ENCODE measurements around the gene TARS2. TPM values are rescaled to one million over a fixed set of nuclear protein-coding genes. Genes with fewer than 3 reads are reported as not detected.

Gene TARS2
- total RNA-seq, 1 experiment from 2014 or later = 42.9 TPM

DNA sequence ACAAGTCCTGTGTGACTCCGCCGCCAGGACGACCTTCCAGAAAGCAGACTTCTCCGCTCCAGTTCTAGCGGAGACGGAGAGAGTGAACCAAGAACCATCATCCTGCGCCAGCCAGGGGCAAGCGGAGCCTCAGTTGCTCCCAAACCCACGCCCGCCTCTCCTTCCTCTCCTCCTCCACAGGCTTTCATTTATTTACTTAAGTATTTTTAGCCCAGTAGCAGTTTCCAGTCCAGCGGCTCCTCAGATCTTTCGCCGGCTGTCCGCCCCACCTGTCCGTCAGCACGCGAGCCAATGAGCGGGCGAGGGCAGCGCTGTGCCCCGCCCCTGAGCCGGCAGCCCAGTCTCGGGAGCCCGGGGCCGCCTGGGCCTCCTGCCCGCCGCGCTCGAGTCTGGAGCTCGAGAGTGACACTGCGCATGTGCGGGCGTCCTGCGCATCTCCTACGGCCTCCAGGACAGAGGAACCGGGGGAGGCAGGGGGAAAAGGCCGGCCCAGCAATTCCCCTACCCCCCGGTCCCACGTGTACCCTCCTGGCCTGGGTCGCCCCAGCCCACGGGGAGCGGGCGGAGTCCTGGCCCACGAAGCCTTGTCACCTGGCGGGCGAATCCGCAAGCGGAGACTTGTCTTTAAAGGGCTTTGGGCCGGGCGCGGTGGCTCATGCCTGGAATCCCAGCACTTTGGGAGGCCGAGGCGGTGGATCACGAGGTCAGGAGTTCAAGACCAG is 28.3 kb downstream of the TARS2 start, which contains the start of gene FALEC (continued):
- TF ChIP-seq PRRX2 (CRISPR knock-in tag; IDR thresholded peaks at IDR 0.05) (0 out of 2 replicates have a peak, but pooled peaks have one; percentile 35), CBFB (CRISPR knock-in tag; IDR thresholded peaks at IDR 0.05; ENCODE audit: low read depth) (no peak), ERG (CRISPR knock-in tag; IDR thresholded peaks at IDR 0.05) (no peak), ETV6 (CRISPR knock-in tag; IDR thresholded peaks at IDR 0.05) (0 out of 2 replicates have a peak, but pooled peaks have one; percentile 32), ZBTB21 (CRISPR knock-in tag; IDR thresholded peaks at IDR 0.05; ENCODE audit: borderline replicate concordance) (no peak), E2F5 (CRISPR knock-in tag; IDR thresholded peaks at IDR 0.05) (peak; percentile 52; the same call in 1 of the 2 replicates), STAT6 (CRISPR knock-in tag; conservative IDR thresholded peaks at IDR 0.05; ENCODE audit: low read depth) (no peak), ZNF219 (CRISPR knock-in tag; IDR thresholded peaks at IDR 0.05; ENCODE audit: borderline replicate concordance) (no peak), HMGA2 (CRISPR knock-in tag; IDR thresholded peaks at IDR 0.05) (no peak), RELA (CRISPR knock-in tag; IDR thresholded peaks at IDR 0.05; ENCODE audit: borderline replicate concordance) (peak; percentile 39; the same call in 1 of the 2 replicates), ZNF281 (CRISPR knock-in tag; IDR thresholded peaks at IDR 0.05) (peak; percentile 83), ATF3 (CRISPR knock-in tag; conservative IDR thresholded peaks at IDR 0.05) (no peak), ESRRA (CRISPR knock-in tag; IDR thresholded peaks at IDR 0.05; ENCODE audit: borderline replicate concordance) (no peak), MLX (CRISPR knock-in tag; IDR thresholded peaks at IDR 0.05) (no peak), GRHL2 (CRISPR knock-in tag; IDR thresholded peaks at IDR 0.05; ENCODE audit: insufficient replicate concordance, severe bottlenecking) (no peak), ZNF317 (CRISPR knock-in tag; IDR thresholded peaks at IDR 0.05; ENCODE audit: borderline replicate concordance, low read depth) (no peak)
- TF ChIP-seq, protein P1, sequence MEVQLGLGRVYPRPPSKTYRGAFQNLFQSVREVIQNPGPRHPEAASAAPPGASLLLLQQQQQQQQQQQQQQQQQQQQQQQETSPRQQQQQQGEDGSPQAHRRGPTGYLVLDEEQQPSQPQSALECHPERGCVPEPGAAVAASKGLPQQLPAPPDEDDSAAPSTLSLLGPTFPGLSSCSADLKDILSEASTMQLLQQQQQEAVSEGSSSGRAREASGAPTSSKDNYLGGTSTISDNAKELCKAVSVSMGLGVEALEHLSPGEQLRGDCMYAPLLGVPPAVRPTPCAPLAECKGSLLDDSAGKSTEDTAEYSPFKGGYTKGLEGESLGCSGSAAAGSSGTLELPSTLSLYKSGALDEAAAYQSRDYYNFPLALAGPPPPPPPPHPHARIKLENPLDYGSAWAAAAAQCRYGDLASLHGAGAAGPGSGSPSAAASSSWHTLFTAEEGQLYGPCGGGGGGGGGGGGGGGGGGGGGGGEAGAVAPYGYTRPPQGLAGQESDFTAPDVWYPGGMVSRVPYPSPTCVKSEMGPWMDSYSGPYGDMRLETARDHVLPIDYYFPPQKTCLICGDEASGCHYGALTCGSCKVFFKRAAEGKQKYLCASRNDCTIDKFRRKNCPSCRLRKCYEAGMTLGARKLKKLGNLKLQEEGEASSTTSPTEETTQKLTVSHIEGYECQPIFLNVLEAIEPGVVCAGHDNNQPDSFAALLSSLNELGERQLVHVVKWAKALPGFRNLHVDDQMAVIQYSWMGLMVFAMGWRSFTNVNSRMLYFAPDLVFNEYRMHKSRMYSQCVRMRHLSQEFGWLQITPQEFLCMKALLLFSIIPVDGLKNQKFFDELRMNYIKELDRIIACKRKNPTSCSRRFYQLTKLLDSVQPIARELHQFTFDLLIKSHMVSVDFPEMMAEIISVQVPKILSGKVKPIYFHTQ (CRISPR knock-in tag; IDR thresholded peaks at IDR 0.05) = no peak
- TF ChIP-seq, protein P2, sequence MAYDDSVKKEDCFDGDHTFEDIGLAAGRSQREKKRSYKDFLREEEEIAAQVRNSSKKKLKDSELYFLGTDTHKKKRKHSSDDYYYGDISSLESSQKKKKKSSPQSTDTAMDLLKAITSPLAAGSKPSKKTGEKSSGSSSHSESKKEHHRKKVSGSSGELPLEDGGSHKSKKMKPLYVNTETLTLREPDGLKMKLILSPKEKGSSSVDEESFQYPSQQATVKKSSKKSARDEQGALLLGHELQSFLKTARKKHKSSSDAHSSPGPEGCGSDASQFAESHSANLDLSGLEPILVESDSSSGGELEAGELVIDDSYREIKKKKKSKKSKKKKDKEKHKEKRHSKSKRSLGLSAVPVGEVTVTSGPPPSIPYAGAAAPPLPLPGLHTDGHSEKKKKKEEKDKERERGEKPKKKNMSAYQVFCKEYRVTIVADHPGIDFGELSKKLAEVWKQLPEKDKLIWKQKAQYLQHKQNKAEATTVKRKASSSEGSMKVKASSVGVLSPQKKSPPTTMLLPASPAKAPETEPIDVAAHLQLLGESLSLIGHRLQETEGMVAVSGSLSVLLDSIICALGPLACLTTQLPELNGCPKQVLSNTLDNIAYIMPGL (CRISPR knock-in tag; IDR thresholded peaks at IDR 0.05) = no peak
- TF ChIP-seq, protein P3, sequence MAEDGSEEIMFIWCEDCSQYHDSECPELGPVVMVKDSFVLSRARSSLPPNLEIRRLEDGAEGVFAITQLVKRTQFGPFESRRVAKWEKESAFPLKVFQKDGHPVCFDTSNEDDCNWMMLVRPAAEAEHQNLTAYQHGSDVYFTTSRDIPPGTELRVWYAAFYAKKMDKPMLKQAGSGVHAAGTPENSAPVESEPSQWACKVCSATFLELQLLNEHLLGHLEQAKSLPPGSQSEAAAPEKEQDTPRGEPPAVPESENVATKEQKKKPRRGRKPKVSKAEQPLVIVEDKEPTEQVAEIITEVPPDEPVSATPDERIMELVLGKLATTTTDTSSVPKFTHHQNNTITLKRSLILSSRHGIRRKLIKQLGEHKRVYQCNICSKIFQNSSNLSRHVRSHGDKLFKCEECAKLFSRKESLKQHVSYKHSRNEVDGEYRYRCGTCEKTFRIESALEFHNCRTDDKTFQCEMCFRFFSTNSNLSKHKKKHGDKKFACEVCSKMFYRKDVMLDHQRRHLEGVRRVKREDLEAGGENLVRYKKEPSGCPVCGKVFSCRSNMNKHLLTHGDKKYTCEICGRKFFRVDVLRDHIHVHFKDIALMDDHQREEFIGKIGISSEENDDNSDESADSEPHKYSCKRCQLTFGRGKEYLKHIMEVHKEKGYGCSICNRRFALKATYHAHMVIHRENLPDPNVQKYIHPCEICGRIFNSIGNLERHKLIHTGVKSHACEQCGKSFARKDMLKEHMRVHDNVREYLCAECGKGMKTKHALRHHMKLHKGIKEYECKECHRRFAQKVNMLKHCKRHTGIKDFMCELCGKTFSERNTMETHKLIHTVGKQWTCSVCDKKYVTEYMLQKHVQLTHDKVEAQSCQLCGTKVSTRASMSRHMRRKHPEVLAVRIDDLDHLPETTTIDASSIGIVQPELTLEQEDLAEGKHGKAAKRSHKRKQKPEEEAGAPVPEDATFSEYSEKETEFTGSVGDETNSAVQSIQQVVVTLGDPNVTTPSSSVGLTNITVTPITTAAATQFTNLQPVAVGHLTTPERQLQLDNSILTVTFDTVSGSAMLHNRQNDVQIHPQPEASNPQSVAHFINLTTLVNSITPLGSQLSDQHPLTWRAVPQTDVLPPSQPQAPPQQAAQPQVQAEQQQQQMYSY (CRISPR knock-in tag; IDR thresholded peaks at IDR 0.05) = peak; percentile 72

Data from WTC11 (cell line).